H9 (cell line): ENCODE measurements around the gene UBAC1. TPM values are rescaled to one million over a fixed set of nuclear protein-coding genes. Genes with fewer than 3 reads are reported as not detected.

Experiments used
- DNase-seq: peaks from one replicate; pipeline ENCODE4 v3.0.0-alpha.2; 2017
- H2AFZ ChIP-seq: one replicate; pipeline ENCODE4 v1.6.1; 2013; ENCODE audit warnings: mild to moderate bottlenecking, low read length, control low read depth, moderate library complexity
- H2AK5ac ChIP-seq: 2 replicates; pipeline ENCODE4 v1.6.1; 2013; ENCODE audit warnings: low read length, control low read depth, mixed read lengths; ENCODE audit not compliant: insufficient read length
- H2BK120ac ChIP-seq: one replicate; pipeline ENCODE4 v1.6.1; 2013; ENCODE audit warnings: low read depth, mild to moderate bottlenecking, low read length, control low read depth, inconsistent platforms; ENCODE audit not compliant: poor library complexity, severe bottlenecking
- H2BK12ac ChIP-seq: 2 replicates; pipeline ENCODE4 v1.6.1; 2013; ENCODE audit warnings: low read length, control low read depth, mixed read lengths, low read depth; ENCODE audit not compliant: insufficient read length
- H2BK15ac ChIP-seq: 2 replicates; pipeline ENCODE4 v1.6.1; 2013; ENCODE audit warnings: low read depth, low read length, control low read depth
- H2BK20ac ChIP-seq: one replicate; pipeline ENCODE4 v1.6.1; 2013; ENCODE audit warnings: low read depth, mild to moderate bottlenecking, low read length, control low read depth, inconsistent platforms; ENCODE audit not compliant: poor library complexity, severe bottlenecking
- H2BK5ac ChIP-seq: 2 replicates; pipeline ENCODE4 v1.6.1; 2013; ENCODE audit warnings: low read length, control low read depth, mixed read lengths; ENCODE audit not compliant: insufficient read length
- H3K14ac ChIP-seq: 2 replicates; pipeline ENCODE4 v1.6.1; 2013; ENCODE audit warnings: low read length, control low read depth; ENCODE audit not compliant: insufficient read depth
- H3K18ac ChIP-seq: 2 replicates; pipeline ENCODE4 v1.6.1; 2013; ENCODE audit warnings: low read depth, mild to moderate bottlenecking, mixed read lengths, low read length, control low read depth; ENCODE audit not compliant: insufficient read length
- H3K23ac ChIP-seq: 2 replicates; pipeline ENCODE4 v1.6.1; 2013; ENCODE audit warnings: low read length, control low read depth, mixed read lengths, low read depth; ENCODE audit not compliant: insufficient read length
- H3K23me2 ChIP-seq: 2 replicates; pipeline ENCODE4 v1.6.1; 2013; ENCODE audit warnings: low read depth, mild to moderate bottlenecking, mixed read lengths, low read length, control low read depth; ENCODE audit not compliant: insufficient read length, poor library complexity, severe bottlenecking
- H3K27ac ChIP-seq: 2 replicates; pipeline ENCODE4 v1.5.1; 2013; ENCODE audit warnings: low read length, control low read depth, mixed read lengths, low read depth; ENCODE audit not compliant: insufficient read length
- H3K27me3 ChIP-seq: 2 replicates; pipeline ENCODE4 v1.6.1; 2013; ENCODE audit warnings: low read length, control low read depth, inconsistent platforms; ENCODE audit not compliant: insufficient read depth
- H3K4ac ChIP-seq: 2 replicates; pipeline ENCODE4 v1.6.1; 2013; ENCODE audit warnings: low read depth, mild to moderate bottlenecking, control low read depth, inconsistent platforms, low read length, moderate library complexity
- H3K4me1 ChIP-seq: 2 replicates; pipeline ENCODE4 v1.6.1; 2013; ENCODE audit warnings: low read length, control low read depth, inconsistent platforms; ENCODE audit not compliant: insufficient read depth
- H3K4me2 ChIP-seq: 2 replicates; pipeline ENCODE4 v1.6.1; 2013; ENCODE audit warnings: low read length, control low read depth, mixed read lengths; ENCODE audit not compliant: insufficient read length, insufficient read depth
- H3K56ac ChIP-seq: 2 replicates; pipeline ENCODE4 v1.6.1; 2013; ENCODE audit warnings: low read depth, mild to moderate bottlenecking, mixed read lengths, low read length, control low read depth; ENCODE audit not compliant: insufficient read length
- H3K79me1 ChIP-seq: 2 replicates; pipeline ENCODE4 v1.6.1; 2013; ENCODE audit warnings: low read depth, mild to moderate bottlenecking, moderate library complexity, low read length, control low read depth, inconsistent platforms; ENCODE audit not compliant: insufficient read depth, poor library complexity, severe bottlenecking
- H3K79me2 ChIP-seq: 2 replicates; pipeline ENCODE4 v1.6.1; 2013; ENCODE audit warnings: low read length, control low read depth, inconsistent platforms; ENCODE audit not compliant: insufficient read depth
- H3K9ac ChIP-seq: 2 replicates; pipeline ENCODE4 v1.6.1; 2013; ENCODE audit warnings: low read length, control low read depth, mixed read lengths; ENCODE audit not compliant: insufficient read length; ENCODE audit errors: extremely low read depth
- H3K9me3 ChIP-seq: one replicate; pipeline ENCODE4 v1.6.1; 2013; ENCODE audit warnings: low read depth, low read length, inconsistent platforms; ENCODE audit not compliant: control insufficient read depth
- H3T11ph ChIP-seq: one replicate; pipeline ENCODE4 v1.6.1; 2013; ENCODE audit warnings: mild to moderate bottlenecking, low read length, control low read depth, inconsistent platforms
- H4K20me1 ChIP-seq: one replicate; pipeline ENCODE4 v1.6.1; 2013; ENCODE audit not compliant: control insufficient read depth, insufficient read length, insufficient read depth
- H4K5ac ChIP-seq: 2 replicates; pipeline ENCODE4 v1.6.1; 2013; ENCODE audit warnings: low read depth, mild to moderate bottlenecking, mixed read lengths, low read length, control low read depth; ENCODE audit not compliant: insufficient read length
- H4K8ac ChIP-seq: replicated peaks from 2 replicates; pipeline ENCODE4 v1.6.1; 2013; ENCODE audit warnings: low read length, control low read depth, mixed read lengths, low read depth; ENCODE audit not compliant: insufficient read length
- H4K91ac ChIP-seq: 2 replicates; pipeline ENCODE4 v1.6.1; 2013; ENCODE audit warnings: low read depth, mild to moderate bottlenecking, moderate library complexity, mixed read lengths, low read length, control low read depth; ENCODE audit not compliant: insufficient read length
- H3K27ac Mint-ChIP-seq, 3 experiments: 2 replicates in 2 of 3; 3 replicates in 1 of 3; pipeline ENCODE4 v1.8.0; 2020 to 2021; ENCODE audit warnings: mixed read lengths in 3 of 3, mild to moderate bottlenecking in 1 of 3, moderate library complexity in 1 of 3
- H3K27me3 Mint-ChIP-seq: 2 replicates; pipeline ENCODE4 v1.8.0; 2021; ENCODE audit warnings: low read depth, mild to moderate bottlenecking, moderate library complexity, mixed read lengths
- H3K36me3 Mint-ChIP-seq, 3 experiments: 2 replicates in 2 of 3; 3 replicates in 1 of 3; pipeline ENCODE4 v1.8.0; 2020 to 2021; ENCODE audit warnings: low read depth in 3 of 3, mixed read lengths in 3 of 3; ENCODE audit not compliant: insufficient read depth in 1 of 3
- H3K4me1 Mint-ChIP-seq, 2 experiments: 2 replicates each; pipeline ENCODE4 v1.8.0; 2020; ENCODE audit warnings: mixed read lengths in 2 of 2
- H3K4me3 Mint-ChIP-seq, 2 experiments: 2 replicates in 1 of 2; 3 replicates in 1 of 2; pipeline ENCODE4 v1.8.0; 2020 to 2021; ENCODE audit warnings: mild to moderate bottlenecking in 2 of 2, mixed read lengths in 2 of 2, moderate library complexity in 1 of 2
- H3K9me3 Mint-ChIP-seq, 2 experiments: 2 replicates in 1 of 2; 3 replicates in 1 of 2; pipeline ENCODE4 v1.8.0; 2020; ENCODE audit warnings: mild to moderate bottlenecking in 2 of 2, mixed read lengths in 2 of 2, moderate library complexity in 1 of 2
- CTCF ChIP-seq: fragments of 200-600 bp; sonication (generic); conservative IDR thresholded peaks from 3 replicates; pipeline ENCODE4 v1.8.0; 2021; ENCODE audit warnings: antibody characterized with exemption, mild to moderate bottlenecking
- WGBS: extraction: QIAGEN DNeasy Blood & Tissue Kit; methylation state at CpG from one replicate; pipeline ENCODE4 v1.1.7; 2013; ENCODE audit warnings: missing lambda C conversion rate, low lambda C conversion rate, mixed read lengths; ENCODE audit not compliant: insufficient read length; ENCODE audit errors: extremely low coverage; 5-methylcytosine and 5-hydroxymethylcytosine counted together
- total RNA-seq: library from RNA; stranded (reverse); gene quantifications from 2 replicates; pipeline ENCODE4 v1.2.1, GENCODE V29; 2021

UBAC1 gene
- total RNA-seq, 1 experiment from 2014 or later = 47.5 TPM

- H2BK20ac ChIP-seq = no peak overlapping the region
- H3K27ac ChIP-seq = no peak overlapping the region
- no peak overlapping the region for H3T11ph ChIP-seq
- Mint-ChIP-seq H3K27ac (peak overlapping the region in 1 of 3 experiments; percentile 47; a peak in 2 of 7 replicates), H3K27me3 (peaks cover 10% of the 10 kb centered on the region), H3K4me1 (peaks cover 0 to 10% of the 10 kb centered on the region in 2 experiments; a peak in 3 of 4 replicates), H3K4me3 (no peak overlapping the region), H3K36me3 (peaks cover 9 to 26% (median 19%) of the 10 kb centered on the region in 3 experiments), H3K9me3 (peaks cover 10 to 15% of the 10 kb centered on the region in 2 experiments)
- no peak overlapping the region for H3K56ac ChIP-seq
- no peak overlapping the region for H3K18ac ChIP-seq
- H2BK12ac ChIP-seq = no peak overlapping the region
- H2AFZ ChIP-seq = no peak overlapping the region
- no peak overlapping the region for H2BK5ac ChIP-seq
- no peak for DNase-seq
- no peak overlapping the region for H3K14ac ChIP-seq
- no peaks in the 10 kb centered on the region for H3K27me3 ChIP-seq
- H4K20me1 ChIP-seq = no peaks in the 10 kb centered on the region
- H3K9me3 ChIP-seq = peaks cover 6% of the 10 kb centered on the region
- H2BK15ac ChIP-seq = no peak overlapping the region
- H4K91ac ChIP-seq = no peak overlapping the region
- H2AK5ac ChIP-seq = no peak overlapping the region
- no peaks in the 10 kb centered on the region for H3K23me2 ChIP-seq
- no peak overlapping the region for H3K4me2 ChIP-seq
- no CpG with 5 or more reads among the region's 13 CpGs for WGBS
- H3K9ac ChIP-seq = no peak overlapping the region
- no peak overlapping the region for H4K5ac ChIP-seq
- no peak overlapping the region for H3K4ac ChIP-seq
- TF ChIP-seq CTCF = no peak
- no peak overlapping the region for H3K23ac ChIP-seq
- no peaks in the 10 kb centered on the region for H3K79me1 ChIP-seq
- no peak overlapping the region for H4K8ac ChIP-seq
- no peak overlapping the region for H2BK120ac ChIP-seq
- H3K79me2 ChIP-seq = no peaks in the 10 kb centered on the region
- H3K4me1 ChIP-seq = no peaks in the 10 kb centered on the region
Measured at GRCh38 chr9:135923508-135923907, 37.7 kb downstream of the UBAC1 start.
